Activated CD8-positive, alpha-beta memory T cell treated with anti-CD3 and anti-CD28 coated beads for 36 hours (primary cell): Measurements from ENCODE around the gene KRTAP9-2. TPM values are rescaled to one million over a fixed set of nuclear protein-coding genes. Genes with fewer than 3 reads are reported as not detected.
"Not testable (repeated sequence)": the region's sequence is repeated elsewhere in the genome, so short reads cannot be mapped to it uniquely, and the experiment has no call there.

Experiments used
- CTCF ChIA-PET: fragments of 350-600 bp; sonication (Branson Sonifier 250); formaldehyde crosslinking; loops from one replicate; lab custom pipeline; 2021; ENCODE audit warnings: antibody characterized with exemption; lab: Charles Lee
- POLR2A ChIA-PET: fragments of 350-600 bp; sonication (Branson Sonifier 250); formaldehyde crosslinking; loops from one replicate; lab custom pipeline; 2021; ENCODE audit warnings: antibody characterized with exemption; lab: Charles Lee
- total RNA-seq, 2 experiments: library from RNA; stranded (reverse); gene quantifications; one replicate each; pipeline ENCODE4 v1.2.3, GENCODE V29; 2021

KRTAP9-2 gene
- total RNA-seq = not detected

- CTCF ChIA-PET, POLR2A ChIA-PET: not testable (repeated sequence)
Observed at GRCh38 chr17:41226598-41227095, at the start of gene KRTAP9-2. TSS of gene KRTAP9-2 (plus strand) at chr17:41226648. CDS start at chr17:41226655, 7 bp downstream.

- POLR2A ChIA-PET = no interaction called here
- CTCF ChIA-PET = no interaction called here
Observed at GRCh38 chr17:41176744-41177387, 49.6 kb upstream of the KRTAP9-2 start.

- ChIA-PET CTCF (no interaction called here), POLR2A (no interaction called here)
Observed at GRCh38 chr17:41177727-41178271, 48.6 kb upstream of the KRTAP9-2 start, which contains the start of gene KRTAP4-2. TSS of gene KRTAP4-2 (minus strand) at chr17:41178221. CDS start at chr17:41178164, 57 bp downstream.

GRCh38 chr17:41178341-41178740 is 48.1 kb upstream of the KRTAP9-2 start:
- ChIA-PET CTCF (no interaction called here), POLR2A (no interaction called here)

GRCh38 chr17:41178843-41179616 is 47.4 kb upstream of the KRTAP9-2 start:
- ChIA-PET CTCF (interaction anchor here (0.6 kb wide), 1 partner anchor 143 kb away, joined by 3 read pairs; no protein-coding TSS in a partner anchor), POLR2A (no interaction called here)

GRCh38 chr17:41184480-41184961 is 41.9 kb upstream of the KRTAP9-2 start, which contains the start of gene KRTAP4-1:
TSS of gene KRTAP4-1 (minus strand) at chr17:41184911. CDS start at chr17:41184854, 57 bp downstream.
- ChIA-PET CTCF (no interaction called here), POLR2A (no interaction called here)

- CTCF ChIA-PET = no interaction called here
- POLR2A ChIA-PET = no interaction called here
Observed at GRCh38 chr17:41185001-41185400, 41.4 kb upstream of the KRTAP9-2 start.

- CTCF ChIA-PET = no interaction called here
- POLR2A ChIA-PET = no interaction called here
Observed at GRCh38 chr17:41186872-41187271, 39.6 kb upstream of the KRTAP9-2 start.

GRCh38 chr17:41189837-41190318 is 36.6 kb upstream of the KRTAP9-2 start, which contains the start of gene KRTAP9-1:
TSS of gene KRTAP9-1 (plus strand) at chr17:41189887. CDS start at chr17:41189887, 0 bp downstream.
- POLR2A ChIA-PET, CTCF ChIA-PET: not testable (repeated sequence)

- ChIA-PET CTCF (no interaction called here), POLR2A (no interaction called here)
Observed at GRCh38 chr17:41190328-41190727, 36.1 kb upstream of the KRTAP9-2 start.

- ChIA-PET POLR2A (no interaction called here), CTCF (no interaction called here)
Observed at GRCh38 chr17:41196068-41196467, 30.4 kb upstream of the KRTAP9-2 start.

GRCh38 chr17:41199421-41200078 is 26.9 kb upstream of the KRTAP9-2 start:
- CTCF ChIA-PET = no interaction called here

GRCh38 chr17:41211845-41212466 is 14.5 kb upstream of the KRTAP9-2 start:
- ChIA-PET CTCF (interaction anchor here (0.9 kb wide), 2 partner anchors 10 to 110 kb away, joined by 3 to 4 read pairs; no protein-coding TSS in a partner anchor), POLR2A (no interaction called here)

More at GRCh38 chr17:41199421-41200078, 26.9 kb upstream of the KRTAP9-2 start:
- POLR2A ChIA-PET = no interaction called here

- ChIA-PET CTCF (no interaction called here), POLR2A (no interaction called here)
Observed at GRCh38 chr17:41212524-41213169, 13.8 kb upstream of the KRTAP9-2 start.

- POLR2A ChIA-PET = no interaction called here
Observed at GRCh38 chr17:41215681-41216080, 10.8 kb upstream of the KRTAP9-2 start.

GRCh38 chr17:41223821-41224220 is 2.6 kb upstream of the KRTAP9-2 start:
- ChIA-PET POLR2A (no interaction called here), CTCF (no interaction called here)

More at GRCh38 chr17:41215681-41216080, 10.8 kb upstream of the KRTAP9-2 start:
- CTCF ChIA-PET = no interaction called here

- ChIA-PET POLR2A (no interaction called here), CTCF (no interaction called here)
Observed at GRCh38 chr17:41226051-41226450, 397 bp upstream of the KRTAP9-2 start.

- ChIA-PET POLR2A (no interaction called here), CTCF (no interaction called here)
Observed at GRCh38 chr17:41230094-41230493, 3.6 kb downstream of the KRTAP9-2 start.
